GM12878 (cell line): ENCODE measurements around the gene GAD2. TPM values are rescaled to one million over a fixed set of nuclear protein-coding genes. Genes with fewer than 3 reads are reported as not detected.

Source experiments
- ATAC-seq: fragments of 200-7000 bp; cut with Tn5 transposase; 3 replicates; pipeline ENCODE4 v1.9.1; 2020; ENCODE audit warnings: mild to moderate bottlenecking, moderate library complexity
- BruUV-seq: library from RNA; stranded (reverse); fragments of 400-500 nt; replicated peaks from 2 replicates; lab custom pipeline; 2021; lab: Mats Ljungman, UMichigan
- CTCF ChIA-PET: fragments of 300-600 bp; sonication (Branson Sonifier 250); formaldehyde crosslinking; extraction: SDS; loops from one replicate; lab custom pipeline; 2021; ENCODE audit warnings: inconsistent platforms; lab: Yijun Ruan, JAX
- POLR2A ChIA-PET: fragments of 350-600 bp; formaldehyde crosslinking; extraction: SDS; loops from one replicate; lab custom pipeline; 2021; ENCODE audit warnings: inconsistent platforms; lab: Charles Lee
- RAD21 ChIA-PET: fragments of 300-600 bp; sonication (Branson Sonifier 250); formaldehyde crosslinking; loops from one replicate; lab custom pipeline; 2023; ENCODE audit warnings: antibody characterized with exemption; ENCODE audit not compliant: unreplicated experiment; lab: Charles Lee
- SMC1A ChIA-PET: fragments of 300-600 bp; sonication (Branson Sonifier 250); formaldehyde crosslinking; loops from one replicate; lab custom pipeline; 2023; ENCODE audit not compliant: unreplicated experiment, uncharacterized antibody; lab: Charles Lee
- DNase-seq: peaks from one replicate; pipeline ENCODE4 v3.0.0-alpha.2; 2011; ENCODE audit warnings: low read depth, low spot score
- FAIRE-seq: peaks from 3 replicates; lab custom pipeline; 2011; peaks lifted over from hg19 to GRCh38; lab: Jason Lieb, UNC
- H2AFZ ChIP-seq: 2 replicates; pipeline ENCODE4 v1.6.0; 2011; ENCODE audit warnings: low read depth, low read length, control low read depth; ENCODE audit not compliant: control insufficient read depth
- H3K27ac ChIP-seq: 2 replicates; pipeline ENCODE4 v1.5.1; 2011; ENCODE audit warnings: control low read depth; ENCODE audit not compliant: control insufficient read depth, insufficient read depth
- H3K27me3 ChIP-seq, 2 experiments: replicated peaks in 1 of 2; 2 replicates each; pipeline versions ENCODE4 v1.6.0 to v1.6.1; 2011; ENCODE audit warnings: low read length in 1 of 2; ENCODE audit not compliant: control insufficient read depth in 2 of 2, insufficient read depth in 2 of 2
- H3K36me3 ChIP-seq, 2 experiments: 2 replicates each; pipeline ENCODE4 v1.5.1; 2011; ENCODE audit warnings: low read length in 1 of 2; ENCODE audit not compliant: control insufficient read depth in 2 of 2, insufficient read depth in 2 of 2
- H3K4me1 ChIP-seq: 2 replicates; pipeline ENCODE4 v1.6.1; 2011; ENCODE audit warnings: mild to moderate bottlenecking, low read length, moderate library complexity, mixed read lengths; ENCODE audit not compliant: control insufficient read depth, insufficient read depth
- H3K4me2 ChIP-seq: 2 replicates; pipeline ENCODE4 v1.6.0; 2011; ENCODE audit warnings: control low read depth; ENCODE audit not compliant: control insufficient read depth, insufficient read depth
- H3K4me3 ChIP-seq: fragments of 200-600 bp; sonication (generic); 2 replicates; pipeline ENCODE4 v1.5.1; 2016
- H3K79me2 ChIP-seq: 2 replicates; pipeline ENCODE4 v1.6.0; 2011; ENCODE audit warnings: low read length; ENCODE audit not compliant: control insufficient read depth, insufficient read depth
- H3K9ac ChIP-seq: 2 replicates; pipeline ENCODE4 v1.8.0; 2011; ENCODE audit warnings: low read length, control low read depth, mixed read lengths; ENCODE audit not compliant: control insufficient read depth, insufficient read depth
- H3K9me3 ChIP-seq: replicated peaks from 3 replicates; pipeline ENCODE4 v1.5.1; 2011; ENCODE audit warnings: mild to moderate bottlenecking, low read length; ENCODE audit not compliant: control insufficient read depth, insufficient read depth
- H4K20me1 ChIP-seq: 2 replicates; pipeline ENCODE4 v1.6.0; 2011; ENCODE audit not compliant: control insufficient read depth, insufficient read depth
- CREB1 ChIP-seq: IDR thresholded peaks from 2 replicates; pipeline ENCODE4 v1.6.1; 2012; ENCODE audit warnings: low read depth, mild to moderate bottlenecking, inconsistent platforms
- E4F1 ChIP-seq: fragments of 450-650 bp; IDR thresholded peaks from 2 replicates; pipeline ENCODE4 v1.6.1; 2018; ENCODE audit warnings: borderline replicate concordance, mild to moderate bottlenecking; ENCODE audit not compliant: partially characterized antibody
- MEF2A ChIP-seq: IDR thresholded peaks from 2 replicates; pipeline ENCODE4 v1.6.1; 2011; ENCODE audit warnings: low read depth, mild to moderate bottlenecking, low read length, moderate library complexity; ENCODE audit not compliant: insufficient read depth
- SREBF2 ChIP-seq: IDR thresholded peaks from 2 replicates; pipeline ENCODE4 v1.6.1; 2012; ENCODE audit warnings: mild to moderate bottlenecking, low read length
- ZNF592 ChIP-seq: fragments of 450-650 bp; IDR thresholded peaks from 2 replicates; pipeline ENCODE4 v1.6.1; 2017; ENCODE audit warnings: mild to moderate bottlenecking, moderate library complexity
- WGBS: methylation state at CpG from one replicate; pipeline ENCODE4 v1.1.6; 2016; ENCODE audit warnings: low lambda C conversion rate; ENCODE audit not compliant: insufficient replicate concordance, insufficient coverage; ENCODE audit errors: missing lambda C conversion rate; 5-methylcytosine and 5-hydroxymethylcytosine counted together
- in situ Hi-C: fragments of 300-500 bp; cut with MboI; formaldehyde crosslinking; loops from 9 replicates; pipeline ENCODE4 v1.14.3; 2018; ENCODE audit warnings: mixed read lengths
- intact Hi-C: fragments of 100-400 bp; cut with micrococcal nuclease; formaldehyde crosslinking; loops from one replicate; pipeline ENCODE4 v1.14.2; 2022; ENCODE audit not compliant: unreplicated experiment
- polyA plus RNA-seq, 11 experiments: library from polyadenylated mRNA; depleted of rRNA in 4 of 11; unstranded in 6 of 11; stranded (reverse) in 5 of 11; fragments of >200 nt; fragmentation: Nextera tagmentation in 4 of 11; fragmentation: Illumina TruSeq in 1 of 11; extraction: Ambion mirVana in 4 of 11; extraction: Trizol in 1 of 11; gene quantifications; 1 replicate in 1 of 11; 2 replicates in 10 of 11; pipeline versions ENCODE4 v1.2.1 to v1.2.3, GENCODE V29; 2011 to 2016; ENCODE audit warnings: inconsistent platforms in 2 of 11, missing spikeins in 2 of 11, low read depth in 1 of 11
- total RNA-seq, 4 experiments: library from RNA; depleted of rRNA in 3 of 4; stranded (reverse); fragments of >200 nt in 3 of 4; fragmentation: Illumina TruSeq in 1 of 4; extraction: Trizol in 1 of 4; gene quantifications; 2 replicates each; pipeline versions ENCODE4 v1.2.1 to v1.2.3, GENCODE V29; 2013 to 2021

Gene GAD2
- total and polyA plus RNA-seq, 10 of the 15 experiments (the other 5 are each of a cell fraction or from before 2014, with no cell fraction given) = not detected

GRCh38 chr10:26274391-26274790, 57.8 kb downstream of the GAD2 start (continued):
- TF ChIP-seq E4F1 = no peak
- no peak for TF ChIP-seq ZNF592
- no peak for TF ChIP-seq MEF2A
- no peak for TF ChIP-seq CREB1

DNA sequence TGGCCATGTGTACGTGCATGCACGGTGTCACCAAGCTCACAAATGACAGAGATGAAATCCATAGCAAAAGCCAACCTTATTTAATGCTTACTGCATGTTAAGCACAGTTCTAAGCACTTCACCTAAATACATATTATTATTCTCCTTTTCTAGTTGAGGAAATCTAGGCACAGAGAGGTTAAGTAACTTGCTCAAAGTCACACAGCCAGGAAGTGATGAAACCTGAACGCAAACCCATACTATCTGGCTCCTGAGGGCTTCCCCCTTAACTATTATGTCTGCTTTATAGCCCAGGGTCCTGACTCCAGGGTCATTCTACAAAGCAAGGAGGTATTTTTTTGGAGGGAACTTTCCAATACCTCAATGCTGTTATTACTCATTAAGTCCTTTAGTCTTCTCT, 61.7 kb downstream of the GAD2 start:
- intact Hi-C loops (no loop called here), in situ Hi-C loops (no loop called here)
- WGBS = 6% methylated on average over 3 of the region's 3 CpGs
- Histone ChIP-seq H2AFZ (no peak overlapping the region), H4K20me1 (no peaks in the 10 kb centered on the region), H3K79me2 (no peaks in the 10 kb centered on the region), H3K4me3 (no peak overlapping the region), H3K9ac (no peak overlapping the region), H3K4me2 (no peak overlapping the region), H3K36me3 (no peaks in the 10 kb centered on the region), H3K27ac (no peak overlapping the region), H3K9me3 (no peaks in the 10 kb centered on the region), H3K4me1 (no peaks in the 10 kb centered on the region), H3K27me3 (no peaks in the 10 kb centered on the region; a peak in 2 of 4 replicates)
- DNase-seq (no peak), ATAC-seq (no peak), FAIRE-seq (no peak)
- no peak for TF ChIP-seq SREBF2
- BruUV-seq = no TSS peak
- SMC1A ChIA-PET = no interaction called here
- CTCF ChIA-PET = no interaction called here
- RAD21 ChIA-PET = no interaction called here
- POLR2A ChIA-PET = no interaction called here
